ENCODE measurements around the gene SELENOP. TPM values are rescaled to one million over a fixed set of nuclear protein-coding genes. Genes with fewer than 3 reads are reported as not detected.

Gene SELENOP
- total and polyA plus RNA-seq, 2 of the 8 experiments (the other 6 are each of a cell fraction or from before 2014, with no cell fraction given) = 5.5 to 19.4 TPM

DNA sequence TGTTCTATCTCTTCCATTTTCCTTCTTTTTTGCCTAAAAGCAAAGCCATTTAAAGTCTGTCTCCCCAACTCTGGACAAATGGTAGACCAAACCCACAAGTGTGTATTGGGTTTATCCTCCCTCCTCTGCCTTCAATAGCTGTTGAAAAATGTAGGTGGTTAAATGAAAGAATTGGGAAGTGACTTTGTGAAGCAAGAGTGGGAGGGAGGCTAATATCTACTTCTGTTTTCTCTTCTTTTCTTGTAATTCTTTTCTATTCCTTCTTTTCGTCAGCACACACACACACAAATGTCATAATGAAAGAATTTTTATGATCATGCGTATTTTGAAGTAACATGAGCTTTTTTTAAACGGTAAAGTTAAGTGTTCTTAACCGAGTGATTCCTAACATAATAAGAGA lies 51.3 kb downstream of the SELENOP start:
- no peak overlapping the region for H2AK5ac ChIP-seq (ENCODE audit: low read depth, low read length)
- H3K9me3 ChIP-seq (ENCODE audit: insufficient read depth in 2 of 2, low read depth in 1 of 2, low read length in 1 of 2) = no peaks in the 10 kb centered on the region
- no peaks in the 10 kb centered on the region for H3K79me1 ChIP-seq (ENCODE audit: low read depth, low read length)
- no peaks in the 10 kb centered on the region for H3K79me2 ChIP-seq (ENCODE audit: control insufficient read depth in 1 of 2, insufficient read depth in 2 of 2, low read length in 2 of 2)
- FAIRE-seq = no peak
- no peak overlapping the region for H3K27ac ChIP-seq (ENCODE audit: low read depth, low read length)
- no peak for TF ChIP-seq CREB1 (IDR thresholded peaks at IDR 0.05)
- no peak for TF ChIP-seq ZNF274 (IDR thresholded peaks at IDR 0.05; ENCODE audit: borderline replicate concordance, extremely low read depth, low read length)
- no peak for TF ChIP-seq KDM4A (IDR thresholded peaks at IDR 0.05; ENCODE audit: low read depth, low read length, severe bottlenecking)
- no peak for TF ChIP-seq BCL11A (IDR thresholded peaks at IDR 0.05; ENCODE audit: low read depth in 2 of 2, low read length in 2 of 2)
- no peak for TF ChIP-seq FOSL1 (IDR thresholded peaks at IDR 0.05; ENCODE audit: insufficient read depth, low read depth, low read length)
- no peak for TF ChIP-seq HDAC2 (IDR thresholded peaks at IDR 0.05; ENCODE audit: borderline replicate concordance in 1 of 2, low read depth in 2 of 2, low read length in 2 of 2)
- no peak for TF ChIP-seq SRF (IDR thresholded peaks at IDR 0.05; ENCODE audit: low read depth, low read length)
- TF ChIP-seq HDAC6 (IDR thresholded peaks at IDR 0.05; ENCODE audit: low read depth, low read length) = no peak
- no peak overlapping the region for H3K4ac ChIP-seq (replicated peaks; ENCODE audit: insufficient read length, low read depth, low read length)
- no peak overlapping the region for H2BK5ac ChIP-seq (ENCODE audit: low read depth, low read length)
- POLR2A ChIA-PET (ENCODE audit: partially characterized antibody) = no interaction called here
- no peaks in the 10 kb centered on the region for H3K27me3 ChIP-seq (replicated peaks in 1 of 4; ENCODE audit: control insufficient read depth in 3 of 4, extremely low read depth in 1 of 4, insufficient read depth in 3 of 4, low read length in 3 of 4)
- no peak overlapping the region for H4K8ac ChIP-seq (ENCODE audit: extremely low read depth, insufficient read depth, low read length)
- no peak overlapping the region for H3K4me3 ChIP-seq (ENCODE audit: extremely low read depth in 1 of 4, insufficient read depth in 2 of 4, low read depth in 3 of 4, low read length in 4 of 4)
- no peak overlapping the region for H2BK20ac ChIP-seq (ENCODE audit: low read length)
- H3K4me1 ChIP-seq (replicated peaks in 1 of 4; ENCODE audit: control insufficient read depth in 3 of 4, insufficient read depth in 4 of 4, low read length in 3 of 4) = peaks cover 0 to 4% (median 0%) of the 10 kb centered on the region in 4 experiments; a peak in 1 of 7 replicates
- no peak overlapping the region for H3K14ac ChIP-seq (ENCODE audit: insufficient read length)
- no peak overlapping the region for H2BK15ac ChIP-seq (ENCODE audit: low read length)
- no peak overlapping the region for H2AFZ ChIP-seq (ENCODE audit: low read length)
- no peak overlapping the region for H2BK12ac ChIP-seq (ENCODE audit: low read depth, low read length)
- no peak for DNase-seq (ENCODE audit: low read depth in 1 of 2, low spot score in 2 of 2)
- H3K36me3 ChIP-seq (ENCODE audit: control insufficient read depth in 2 of 4, insufficient read depth in 4 of 4, low read length in 3 of 4) = peaks cover 0 to 4% (median 0%) of the 10 kb centered on the region in 4 experiments; a peak in 1 of 8 replicates
- H3K56ac ChIP-seq (replicated peaks; ENCODE audit: insufficient read length, low read depth, low read length) = no peak overlapping the region
- no peaks in the 10 kb centered on the region for H4K20me1 ChIP-seq (replicated peaks in 1 of 2; ENCODE audit: control insufficient read depth in 1 of 2, insufficient read depth in 2 of 2, low read length in 2 of 2)
- no peak overlapping the region for H3K18ac ChIP-seq (ENCODE audit: extremely low read depth, low read length)
- H4K91ac ChIP-seq (replicated peaks; ENCODE audit: insufficient read length, low read length) = no peak overlapping the region
- H4K5ac ChIP-seq (ENCODE audit: insufficient read length, low read depth, low read length) = no peak overlapping the region
- no peak overlapping the region for H3K4me2 ChIP-seq (ENCODE audit: insufficient read depth in 1 of 2, low read depth in 2 of 2, low read length in 2 of 2)
- whole genome bisulfite sequencing, 2 experiments (ENCODE audit: extremely low coverage in 1 of 2, insufficient coverage in 1 of 2, insufficient read length in 1 of 2, insufficient replicate concordance in 2 of 2, low coverage in 1 of 2, low lambda C conversion rate in 2 of 2, missing lambda C conversion rate in 1 of 2) = 95% methylated on average over 4 of the region's 4 CpGs; no CpG with 5 or more reads in 1 of the 2 experiments
- CTCF ChIA-PET (ENCODE audit: partially characterized antibody) = interaction anchor here (0.5 to 2.1 kb wide), 5 partner anchors 8 to 211 kb away, joined by 3 to 5 read pairs (median 4); no protein-coding TSS in a partner anchor
- H3K23me2 ChIP-seq (ENCODE audit: low read depth, low read length) = peaks cover 5% of the 10 kb centered on the region
- no peak overlapping the region for H2BK120ac ChIP-seq (replicated peaks; ENCODE audit: low read depth, low read length)
- no peak overlapping the region for H3K9ac ChIP-seq (replicated peaks in 1 of 4; ENCODE audit: extremely low read depth in 1 of 4, low read depth in 3 of 4, low read length in 3 of 4)
- no peak overlapping the region for H3K23ac ChIP-seq (ENCODE audit: insufficient read length)
